Mesenchymal stem cell (in vitro differentiated cells and primary cell): Measurements from ENCODE around the gene SDR9C7.
A peak's percentile ranks its signal among the peaks of the same experiment; 100 is the strongest.
"Not testable (repeated sequence)": the region's sequence is repeated elsewhere in the genome, so short reads cannot be mapped to it uniquely, and the experiment has no call there.

Source experiments
- DNase-seq: peaks from one replicate; pipeline ENCODE4 v3.0.0-alpha.2; 2013
- H2AFZ ChIP-seq: one replicate; pipeline ENCODE4 v1.6.1; 2013; ENCODE audit warnings: low read depth, mild to moderate bottlenecking, control low read depth, inconsistent platforms, low read length, moderate library complexity
- H2AK5ac ChIP-seq: 2 replicates; pipeline ENCODE4 v1.6.1; 2013; ENCODE audit warnings: low read length, moderate library complexity, mild to moderate bottlenecking, inconsistent platforms; ENCODE audit not compliant: severe bottlenecking
- H2BK120ac ChIP-seq: one replicate; pipeline ENCODE4 v1.6.1; 2013; ENCODE audit warnings: low read depth, mild to moderate bottlenecking, inconsistent platforms, low read length, moderate library complexity
- H2BK12ac ChIP-seq, 2 experiments: one replicate each; pipeline ENCODE4 v1.6.1; 2013; ENCODE audit warnings: inconsistent platforms in 2 of 2, low read length in 2 of 2, mild to moderate bottlenecking in 2 of 2, moderate library complexity in 2 of 2, control low read depth in 1 of 2
- H2BK15ac ChIP-seq: one replicate; pipeline ENCODE4 v1.6.1; 2013; ENCODE audit warnings: mild to moderate bottlenecking, low read depth, inconsistent platforms; ENCODE audit not compliant: poor library complexity, severe bottlenecking
- H2BK5ac ChIP-seq: 2 replicates; pipeline ENCODE4 v1.6.1; 2013; ENCODE audit warnings: low read depth, mild to moderate bottlenecking, low read length, control low read depth, inconsistent platforms; ENCODE audit not compliant: poor library complexity, severe bottlenecking
- H3K14ac ChIP-seq, 2 experiments: one replicate each; pipeline ENCODE4 v1.6.1; 2013; ENCODE audit warnings: inconsistent platforms in 2 of 2, low read length in 2 of 2, control low read depth in 1 of 2, mild to moderate bottlenecking in 1 of 2, moderate library complexity in 1 of 2
- H3K18ac ChIP-seq, 2 experiments: one replicate each; pipeline ENCODE4 v1.6.1; 2013; ENCODE audit warnings: inconsistent platforms in 2 of 2, low read length in 2 of 2, control low read depth in 1 of 2, low read depth in 1 of 2, mild to moderate bottlenecking in 1 of 2
- H3K23ac ChIP-seq, 2 experiments: one replicate each; pipeline ENCODE4 v1.6.1; 2013; ENCODE audit warnings: inconsistent platforms in 2 of 2, low read length in 2 of 2, mild to moderate bottlenecking in 2 of 2, moderate library complexity in 2 of 2, control low read depth in 1 of 2
- H3K27ac ChIP-seq: 2 replicates; pipeline ENCODE4 v1.5.1; 2013; ENCODE audit warnings: mild to moderate bottlenecking, moderate library complexity, low read length, control low read depth, inconsistent platforms; ENCODE audit not compliant: poor library complexity, severe bottlenecking
- H3K27me3 ChIP-seq, 2 experiments: 2 replicates each; pipeline versions ENCODE4 v1.6.1 to v1.7.0; 2013; ENCODE audit warnings: low read length in 2 of 2, mild to moderate bottlenecking in 2 of 2, moderate library complexity in 2 of 2, control low read depth in 1 of 2, inconsistent platforms in 1 of 2; ENCODE audit not compliant: control insufficient read depth in 1 of 2, insufficient read depth in 1 of 2
- H3K36me3 ChIP-seq, 2 experiments: 2 replicates each; pipeline versions ENCODE4 v1.6.1 to v1.7.0; 2013; ENCODE audit warnings: low read length in 2 of 2, control low read depth in 1 of 2, inconsistent platforms in 1 of 2, low read depth in 1 of 2, mild to moderate bottlenecking in 1 of 2; ENCODE audit not compliant: insufficient read depth in 2 of 2, control insufficient read depth in 1 of 2
- H3K4ac ChIP-seq, 2 experiments: one replicate each; pipeline ENCODE4 v1.6.1; 2013; ENCODE audit warnings: inconsistent platforms in 2 of 2, low read length in 2 of 2, mild to moderate bottlenecking in 2 of 2, moderate library complexity in 2 of 2, control low read depth in 1 of 2, low read depth in 1 of 2
- H3K4me1 ChIP-seq: 2 replicates; pipeline ENCODE4 v1.6.1; 2013; ENCODE audit warnings: low read depth, low read length, control low read depth; ENCODE audit not compliant: control insufficient read depth, insufficient read depth
- H3K4me2 ChIP-seq: 2 replicates; pipeline ENCODE4 v1.6.1; 2013; ENCODE audit warnings: low read length, mild to moderate bottlenecking, inconsistent platforms; ENCODE audit not compliant: poor library complexity, severe bottlenecking
- H3K4me3 ChIP-seq, 2 experiments: 2 replicates each; pipeline versions ENCODE4 v1.5.1 to v1.7.0; 2013; ENCODE audit warnings: low read length in 2 of 2, mild to moderate bottlenecking in 2 of 2, control low read depth in 1 of 2, low read depth in 1 of 2; ENCODE audit not compliant: insufficient read depth in 1 of 2
- H3K79me1 ChIP-seq: replicated peaks from 2 replicates; pipeline ENCODE4 v1.6.1; 2013; ENCODE audit warnings: mild to moderate bottlenecking, control low read depth, low read length, inconsistent platforms; ENCODE audit not compliant: poor library complexity, severe bottlenecking
- H3K9ac ChIP-seq: 2 replicates; pipeline ENCODE4 v1.7.0; 2013; ENCODE audit warnings: mild to moderate bottlenecking, low read length, moderate library complexity
- H3K9me3 ChIP-seq: 2 replicates; pipeline ENCODE4 v1.7.0; 2013; ENCODE audit warnings: mild to moderate bottlenecking, low read length; ENCODE audit not compliant: control insufficient read depth
- H4K8ac ChIP-seq: one replicate; pipeline ENCODE4 v1.6.1; 2013; ENCODE audit warnings: inconsistent platforms, mild to moderate bottlenecking, low read length, moderate library complexity
- H4K91ac ChIP-seq: one replicate; pipeline ENCODE4 v1.6.1; 2013; ENCODE audit warnings: mild to moderate bottlenecking, low read length, inconsistent platforms
- WGBS: methylation state at CpG from one replicate; pipeline ENCODE4 v1.1.7; 2013; ENCODE audit warnings: mixed read lengths; 5-methylcytosine and 5-hydroxymethylcytosine counted together

The SDR9C7 gene

GRCh38 chr12:56896082-56896481 is 38.1 kb downstream of the SDR9C7 start:
- H3K4me3 ChIP-seq = no peak overlapping the region
- no peak overlapping the region for H3K18ac ChIP-seq
- H4K8ac ChIP-seq = no peak overlapping the region
- H3K27me3 ChIP-seq = peaks cover 0 to 5% of the 10 kb centered on the region in 2 experiments
- no peak overlapping the region for H3K4me2 ChIP-seq
- H3K36me3 ChIP-seq = no peaks in the 10 kb centered on the region
- no peak overlapping the region for H4K91ac ChIP-seq
- no peak overlapping the region for H3K27ac ChIP-seq
- H2AK5ac ChIP-seq = no peak overlapping the region
- H3K23ac ChIP-seq = no peak overlapping the region
- no peaks in the 10 kb centered on the region for H3K4me1 ChIP-seq
- H2BK12ac ChIP-seq = no peak overlapping the region
- H3K79me1 ChIP-seq = no peaks in the 10 kb centered on the region
- H2BK15ac ChIP-seq = no peak overlapping the region
- H3K4ac ChIP-seq = no peak overlapping the region
- DNase-seq = no peak
- H3K14ac ChIP-seq = peak overlapping the region in 1 of 2 experiments; percentile 45
- H2BK5ac ChIP-seq = no peak overlapping the region
- H3K9me3 ChIP-seq = no peaks in the 10 kb centered on the region
- no peak overlapping the region for H2AFZ ChIP-seq
- no peak overlapping the region for H2BK120ac ChIP-seq
- H3K9ac ChIP-seq = no peak overlapping the region
- 37% methylated on average over 1 of the region's 1 CpG for WGBS

- Histone ChIP-seq H2BK5ac (no peak overlapping the region), H4K91ac (no peak overlapping the region), H3K27me3 (peaks cover 0 to 5% of the 10 kb centered on the region in 2 experiments), H2BK12ac (no peak overlapping the region), H3K79me1 (no peaks in the 10 kb centered on the region), H4K8ac (no peak overlapping the region), H2AK5ac (no peak overlapping the region), H3K9ac (no peak overlapping the region), H3K4me1 (no peaks in the 10 kb centered on the region), H2BK120ac (no peak overlapping the region), H3K27ac (no peak overlapping the region), H2BK15ac (no peak overlapping the region), H3K4me3 (no peak overlapping the region), H2AFZ (no peak overlapping the region), H3K4ac (no peak overlapping the region), H3K36me3 (no peaks in the 10 kb centered on the region), H3K23ac (no peak overlapping the region), H3K9me3 (no peaks in the 10 kb centered on the region), H3K18ac (no peak overlapping the region), H3K4me2 (no peak overlapping the region), H3K14ac (no peak overlapping the region)
- WGBS = 100% methylated on average over 1 of the region's 5 CpGs
- no peak for DNase-seq
Observed at GRCh38 chr12:56894698-56895368, 39.4 kb downstream of the SDR9C7 start.

GRCh38 chr12:56891885-56892284 is 42.3 kb downstream of the SDR9C7 start:
- not testable (repeated sequence) for H3K4me1 ChIP-seq, H2BK5ac ChIP-seq, H2BK120ac ChIP-seq, H3K9me3 ChIP-seq, H3K36me3 ChIP-seq, H4K91ac ChIP-seq, H3K4me3 ChIP-seq, DNase-seq, H2BK15ac ChIP-seq, H2AK5ac ChIP-seq, H3K4ac ChIP-seq, H3K23ac ChIP-seq, H3K9ac ChIP-seq, H3K18ac ChIP-seq, H3K79me1 ChIP-seq, H3K4me2 ChIP-seq, H2BK12ac ChIP-seq, H3K27ac ChIP-seq, H2AFZ ChIP-seq, H4K8ac ChIP-seq, H3K14ac ChIP-seq
- 83% methylated on average over 3 of the region's 3 CpGs for whole genome bisulfite sequencing
- H3K27me3 ChIP-seq = peaks cover 0 to 15% of the 10 kb centered on the region in 2 experiments

- H4K8ac ChIP-seq = no peak overlapping the region
- no peak overlapping the region for H3K14ac ChIP-seq
- H3K36me3 ChIP-seq = no peaks in the 10 kb centered on the region
- no peak overlapping the region for H3K18ac ChIP-seq
- no peak for DNase-seq
- no peaks in the 10 kb centered on the region for H3K4me1 ChIP-seq
- no peak overlapping the region for H3K9ac ChIP-seq
- no peak overlapping the region for H3K4me3 ChIP-seq
- peaks cover 0 to 10% of the 10 kb centered on the region in 2 experiments for H3K27me3 ChIP-seq
- 34% methylated on average over 3 of the region's 3 CpGs for WGBS
- no peaks in the 10 kb centered on the region for H3K79me1 ChIP-seq
- H2AK5ac ChIP-seq = no peak overlapping the region
- no peak overlapping the region for H3K23ac ChIP-seq
- no peak overlapping the region for H3K4me2 ChIP-seq
- no peak overlapping the region for H2BK15ac ChIP-seq
- H2BK12ac ChIP-seq = no peak overlapping the region
- no peak overlapping the region for H3K4ac ChIP-seq
- H4K91ac ChIP-seq = no peak overlapping the region
- no peak overlapping the region for H2BK120ac ChIP-seq
- no peak overlapping the region for H2BK5ac ChIP-seq
- H3K9me3 ChIP-seq = peaks cover 8% of the 10 kb centered on the region
- no peak overlapping the region for H2AFZ ChIP-seq
- H3K27ac ChIP-seq = no peak overlapping the region
Observed at GRCh38 chr12:56886319-56886718, 47.9 kb downstream of the SDR9C7 start.
